Measurements from ENCODE around the gene LMF1.

DNA sequence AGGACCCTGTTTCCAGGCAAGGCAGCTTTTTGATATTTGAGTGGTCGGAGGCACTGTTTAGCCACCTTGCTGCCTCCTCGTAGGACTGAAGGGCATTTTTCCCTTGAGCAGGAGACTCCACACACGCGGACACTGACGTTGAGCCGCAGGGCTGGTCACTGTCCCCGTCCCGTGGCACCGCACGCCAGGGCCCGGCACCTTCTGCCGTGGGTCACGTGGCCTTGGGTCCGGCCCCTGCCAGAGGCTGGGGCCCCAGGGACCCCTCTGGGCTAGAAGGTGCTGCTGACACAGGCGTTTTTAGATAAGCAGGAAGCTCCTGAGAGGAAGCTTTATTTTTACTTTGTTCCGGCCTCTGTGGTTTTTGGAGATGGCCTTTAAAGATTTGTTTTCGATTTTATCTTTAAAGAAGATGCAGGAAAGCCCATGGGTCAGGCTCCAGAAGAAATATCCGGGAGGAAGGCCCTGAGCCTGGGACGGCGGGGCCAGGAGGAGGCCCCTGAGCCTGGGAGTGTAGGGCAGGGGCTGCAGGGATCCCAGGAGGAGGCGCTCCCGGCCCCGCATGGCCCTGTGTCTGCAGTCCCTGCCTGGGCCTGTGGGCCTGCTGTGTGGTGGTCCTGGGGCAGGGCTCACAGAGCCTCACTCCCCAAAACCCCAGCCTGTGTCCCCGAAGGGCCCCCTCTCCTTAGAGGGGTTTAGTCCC lies 139.8 kb downstream of the LMF1 start:
- TF ChIP-seq, protein P1, sequence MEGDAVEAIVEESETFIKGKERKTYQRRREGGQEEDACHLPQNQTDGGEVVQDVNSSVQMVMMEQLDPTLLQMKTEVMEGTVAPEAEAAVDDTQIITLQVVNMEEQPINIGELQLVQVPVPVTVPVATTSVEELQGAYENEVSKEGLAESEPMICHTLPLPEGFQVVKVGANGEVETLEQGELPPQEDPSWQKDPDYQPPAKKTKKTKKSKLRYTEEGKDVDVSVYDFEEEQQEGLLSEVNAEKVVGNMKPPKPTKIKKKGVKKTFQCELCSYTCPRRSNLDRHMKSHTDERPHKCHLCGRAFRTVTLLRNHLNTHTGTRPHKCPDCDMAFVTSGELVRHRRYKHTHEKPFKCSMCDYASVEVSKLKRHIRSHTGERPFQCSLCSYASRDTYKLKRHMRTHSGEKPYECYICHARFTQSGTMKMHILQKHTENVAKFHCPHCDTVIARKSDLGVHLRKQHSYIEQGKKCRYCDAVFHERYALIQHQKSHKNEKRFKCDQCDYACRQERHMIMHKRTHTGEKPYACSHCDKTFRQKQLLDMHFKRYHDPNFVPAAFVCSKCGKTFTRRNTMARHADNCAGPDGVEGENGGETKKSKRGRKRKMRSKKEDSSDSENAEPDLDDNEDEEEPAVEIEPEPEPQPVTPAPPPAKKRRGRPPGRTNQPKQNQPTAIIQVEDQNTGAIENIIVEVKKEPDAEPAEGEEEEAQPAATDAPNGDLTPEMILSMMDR (IDR thresholded peaks at IDR 0.05; ENCODE audit: low read depth, low read length) = no peak
- no peak for TF ChIP-seq POLR2A (IDR thresholded peaks at IDR 0.05; ENCODE audit: extremely low read depth, insufficient read length)
